ENCODE measurements around the gene IL19.
A peak's percentile ranks its signal among the peaks of the same experiment; 100 is the strongest.

DNA sequence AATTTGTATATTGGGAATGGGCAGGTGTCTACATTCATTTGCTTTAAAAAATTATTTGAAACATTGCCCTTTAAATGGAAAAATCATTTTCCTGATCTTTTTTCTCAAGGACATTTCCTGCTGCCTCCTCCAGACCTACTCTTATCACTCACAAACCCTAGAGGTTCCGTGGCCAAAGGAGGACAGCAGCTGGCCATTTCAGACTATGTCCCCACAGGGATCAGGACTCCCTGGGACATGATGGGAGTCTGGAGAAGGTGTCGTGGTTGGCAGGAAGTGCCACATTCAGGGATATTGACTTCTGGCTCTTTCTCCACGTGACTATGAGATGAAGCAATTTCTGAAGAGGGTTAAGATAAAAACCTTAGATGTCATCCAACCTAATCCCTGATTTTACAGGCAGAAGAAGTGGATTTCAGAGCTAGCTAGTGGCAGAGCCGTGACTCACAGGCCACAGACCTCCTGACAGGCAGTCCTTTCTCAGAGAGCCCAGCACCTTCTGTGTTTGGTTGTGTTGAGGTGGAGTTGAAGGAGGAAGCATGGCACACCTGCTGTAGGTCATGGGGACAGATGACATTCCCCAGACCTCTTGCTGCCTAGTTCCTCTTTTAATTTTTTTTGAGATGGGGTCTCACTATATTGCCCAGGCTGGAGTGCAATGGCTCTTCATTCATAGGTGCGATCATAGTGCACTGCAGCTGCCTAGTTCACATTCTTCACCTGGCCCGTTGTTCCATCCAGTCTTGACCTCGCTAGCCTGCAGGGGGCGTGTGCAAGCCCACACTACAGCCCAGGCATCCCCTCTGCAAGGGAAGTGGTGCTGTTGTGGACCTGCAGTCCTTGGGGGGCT is 27.2 kb downstream of the IL19 start:
- TF ChIP-seq, protein P1, sequence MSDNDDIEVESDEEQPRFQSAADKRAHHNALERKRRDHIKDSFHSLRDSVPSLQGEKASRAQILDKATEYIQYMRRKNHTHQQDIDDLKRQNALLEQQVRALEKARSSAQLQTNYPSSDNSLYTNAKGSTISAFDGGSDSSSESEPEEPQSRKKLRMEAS (IDR thresholded peaks at IDR 0.05; ENCODE audit: insufficient read depth, insufficient read length): no peak
- TF ChIP-seq POLR2AphosphoS5 (IDR thresholded peaks at IDR 0.05; ENCODE audit: insufficient read depth, low read depth, low read length): no peak
- TF ChIP-seq CTCF (IDR thresholded peaks at IDR 0.05; ENCODE audit: extremely low read depth in 1 of 2, insufficient read depth in 1 of 2, low read depth in 1 of 2, low read length in 2 of 2): peak; percentile 33 to 57
- TF ChIP-seq JUN (IDR thresholded peaks at IDR 0.05; ENCODE audit: borderline replicate concordance, insufficient read depth, insufficient read length, low read depth): no peak

Data from endothelial cell of umbilical vein (primary cell).